GM18858 (cell line): ENCODE measurements around the gene KLHDC3.

ENCODE experiments used
- ATAC-seq: cut with Tn5 transposase; IDR thresholded peaks from one replicate; pipeline ENCODE4 v1.9.1; 2021; ENCODE audit not compliant: unreplicated experiment

KLHDC3 gene

GRCh38 chr6:43054206-43054943 lies 40.3 kb downstream of the KLHDC3 start:
- no peak for ATAC-seq

GRCh38 chr6:43055966-43056365 lies 41.9 kb downstream of the KLHDC3 start:
- ATAC-seq: no peak

GRCh38 chr6:43058531-43058930 lies 44.5 kb downstream of the KLHDC3 start:
- ATAC-seq: no peak

- peak; percentile 76 for ATAC-seq
Measured at GRCh38 chr6:43059168-43060033, 45.4 kb downstream of the KLHDC3 start, which contains the start of the genes KLC4 and MRPL2. TSS of gene KLC4 (plus strand) at chr6:43059631. CDS start at chr6:43061336, 1,705 bp downstream. TSS of gene MRPL2 (minus strand) at chr6:43059434. CDS start at chr6:43059381, 53 bp downstream.

- ATAC-seq: no peak
Measured at GRCh38 chr6:43060034-43060754, 46.1 kb downstream of the KLHDC3 start.

- ATAC-seq: no peak
Measured at GRCh38 chr6:43060755-43061633, 46.9 kb downstream of the KLHDC3 start.

- no peak for ATAC-seq
Measured at GRCh38 chr6:43061861-43062260, 47.8 kb downstream of the KLHDC3 start.

GRCh38 chr6:43062818-43063217 lies 48.8 kb downstream of the KLHDC3 start:
- no peak for ATAC-seq

GRCh38 chr6:43070028-43070632 lies 56.1 kb downstream of the KLHDC3 start:
- ATAC-seq: no peak
